ENCODE results near the gene TECPR2. TPM values are rescaled to one million over a fixed set of nuclear protein-coding genes. Genes with fewer than 3 reads are reported as not detected.
A peak's percentile ranks its signal among the peaks of the same experiment; 100 is the strongest.

Gene TECPR2
- total and polyA plus RNA-seq, 12 donors: 5.1 to 74.3 (median 12.9) TPM

DNA sequence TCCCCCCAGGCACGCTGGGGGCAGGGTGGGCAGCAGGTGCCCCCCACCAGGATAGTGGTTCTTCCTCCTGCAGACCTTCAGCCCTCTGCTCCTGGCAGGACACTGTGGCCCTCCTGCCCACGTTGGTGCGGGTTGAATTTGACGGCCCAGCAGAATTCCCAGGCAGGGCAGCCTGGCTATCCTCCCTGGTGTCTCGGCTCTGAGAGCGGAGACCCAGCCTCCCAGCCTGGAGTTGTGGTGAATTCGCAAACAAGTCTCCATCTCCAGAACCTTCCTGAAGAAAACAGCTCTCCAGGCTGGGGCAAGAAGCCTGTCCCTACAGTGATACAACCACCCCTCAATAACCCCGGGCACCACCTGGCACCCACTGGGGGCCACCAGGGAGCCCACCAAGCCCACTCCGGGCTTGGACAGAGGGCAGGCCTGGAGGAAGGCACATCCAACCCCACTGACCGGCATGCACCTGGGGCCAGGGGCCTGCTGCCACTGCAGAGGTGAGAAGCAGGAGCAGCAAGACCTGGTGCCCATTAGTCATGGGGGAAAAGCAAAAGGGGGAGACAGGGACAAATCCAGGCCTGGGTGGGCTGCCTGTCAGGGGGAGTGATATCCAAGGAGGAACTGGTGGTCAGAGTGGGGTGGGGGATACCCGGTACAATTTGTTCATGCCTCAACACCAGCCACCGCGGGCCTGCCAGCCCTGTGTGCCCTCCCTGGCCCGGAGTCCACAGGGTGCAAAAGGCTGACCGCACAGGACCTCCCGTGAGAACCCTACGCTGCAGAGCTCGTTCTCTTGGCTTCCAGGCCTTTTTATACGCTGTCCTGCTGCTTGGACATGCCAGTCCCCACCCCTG, 143.3 kb downstream of the TECPR2 start:
- Histone ChIP-seq H3K36me3 (replicated peaks in 1 of 2) (no peaks in the 10 kb centered on the region), H3K27me3 (no peaks in the 10 kb centered on the region), H3K27ac (no peak overlapping the region), H3K4me1 (replicated peaks in 1 of 2) (peaks cover 12 to 28% of the 10 kb centered on the region in 2 donors), H3K4me3 (no peak overlapping the region), H3K9me3 (replicated peaks in 1 of 3) (no peaks in the 10 kb centered on the region)
- WGBS, 4 donors: 91 to 92% (median 92%) methylated on average over 14 to 19 of the region's 19 CpGs
- no peak for DNase-seq
- no peak for TF ChIP-seq POLR2A (IDR thresholded peaks at IDR 0.05)
- TF ChIP-seq, protein P1, sequence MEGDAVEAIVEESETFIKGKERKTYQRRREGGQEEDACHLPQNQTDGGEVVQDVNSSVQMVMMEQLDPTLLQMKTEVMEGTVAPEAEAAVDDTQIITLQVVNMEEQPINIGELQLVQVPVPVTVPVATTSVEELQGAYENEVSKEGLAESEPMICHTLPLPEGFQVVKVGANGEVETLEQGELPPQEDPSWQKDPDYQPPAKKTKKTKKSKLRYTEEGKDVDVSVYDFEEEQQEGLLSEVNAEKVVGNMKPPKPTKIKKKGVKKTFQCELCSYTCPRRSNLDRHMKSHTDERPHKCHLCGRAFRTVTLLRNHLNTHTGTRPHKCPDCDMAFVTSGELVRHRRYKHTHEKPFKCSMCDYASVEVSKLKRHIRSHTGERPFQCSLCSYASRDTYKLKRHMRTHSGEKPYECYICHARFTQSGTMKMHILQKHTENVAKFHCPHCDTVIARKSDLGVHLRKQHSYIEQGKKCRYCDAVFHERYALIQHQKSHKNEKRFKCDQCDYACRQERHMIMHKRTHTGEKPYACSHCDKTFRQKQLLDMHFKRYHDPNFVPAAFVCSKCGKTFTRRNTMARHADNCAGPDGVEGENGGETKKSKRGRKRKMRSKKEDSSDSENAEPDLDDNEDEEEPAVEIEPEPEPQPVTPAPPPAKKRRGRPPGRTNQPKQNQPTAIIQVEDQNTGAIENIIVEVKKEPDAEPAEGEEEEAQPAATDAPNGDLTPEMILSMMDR (IDR thresholded peaks at IDR 0.05): no peak
- intact Hi-C loops (cut with DNase I): no loop called here

DNA sequence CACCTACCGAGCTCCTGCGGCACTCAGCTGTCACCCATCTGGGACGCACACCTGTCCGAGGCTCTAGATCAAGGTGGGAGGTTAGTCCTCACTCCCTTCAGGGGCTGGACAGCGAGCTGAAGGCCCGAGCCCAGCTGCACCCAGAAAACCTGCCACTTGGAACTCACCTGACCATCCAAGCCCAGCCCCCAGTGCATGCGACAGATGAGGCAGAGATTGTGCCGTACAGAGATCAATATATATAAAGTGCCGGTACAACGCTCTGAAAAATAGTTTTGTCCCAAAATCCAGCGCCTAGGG, 143.8 kb downstream of the TECPR2 start:
- H3K9me3 ChIP-seq (replicated peaks in 1 of 3): no peaks in the 10 kb centered on the region
- no peak for DNase-seq
- WGBS, 4 donors: 96 to 98% (median 96%) methylated on average over 6 to 11 of the region's 11 CpGs
- H3K36me3 ChIP-seq (replicated peaks in 1 of 2): no peaks in the 10 kb centered on the region
- TF ChIP-seq POLR2A (IDR thresholded peaks at IDR 0.05): no peak
- TF ChIP-seq, protein P1 (IDR thresholded peaks at IDR 0.05): no peak
- intact Hi-C loops (cut with DNase I): no loop called here
- no peaks in the 10 kb centered on the region for H3K27me3 ChIP-seq
- H3K4me3 ChIP-seq: no peak overlapping the region
- peaks cover 12 to 28% of the 10 kb centered on the region in 2 donors for H3K4me1 ChIP-seq (replicated peaks in 1 of 2)
- no peak overlapping the region for H3K27ac ChIP-seq

GRCh38 chr14:102507081-102507856, 144.5 kb downstream of the TECPR2 start:
- no peak for TF ChIP-seq POLR2A (IDR thresholded peaks at IDR 0.05)
- TF ChIP-seq, protein P1 (IDR thresholded peaks at IDR 0.05): no peak
- no peaks in the 10 kb centered on the region for H3K9me3 ChIP-seq (replicated peaks in 1 of 3)
- H3K27ac ChIP-seq: no peak overlapping the region
- H3K27me3 ChIP-seq: no peaks in the 10 kb centered on the region
- 86 to 92% (median 88%) methylated on average over 56 to 115 of the region's 115 CpGs for WGBS, 4 donors
- DNase-seq: no peak
- H3K4me1 ChIP-seq (replicated peaks in 1 of 2): peaks cover 12 to 28% of the 10 kb centered on the region in 2 donors
- no peaks in the 10 kb centered on the region for H3K36me3 ChIP-seq (replicated peaks in 1 of 2)
- intact Hi-C loops (cut with DNase I): no loop called here
- no peak overlapping the region for H3K4me3 ChIP-seq

- H3K27ac ChIP-seq: peak overlapping the region in 1 of 5 donors; percentile 91
- intact Hi-C loops (cut with DNase I): no loop called here
- H3K9me3 ChIP-seq (replicated peaks in 1 of 3): no peaks in the 10 kb centered on the region
- no peaks in the 10 kb centered on the region for H3K27me3 ChIP-seq
- DNase-seq: no peak
- no peaks in the 10 kb centered on the region for H3K36me3 ChIP-seq (replicated peaks in 1 of 2)
- peaks cover 12 to 28% of the 10 kb centered on the region in 2 donors for H3K4me1 ChIP-seq (replicated peaks in 1 of 2)
- TF ChIP-seq, protein P1 (IDR thresholded peaks at IDR 0.05): no peak
- TF ChIP-seq POLR2A (IDR thresholded peaks at IDR 0.05): no peak
- no peak overlapping the region for H3K4me3 ChIP-seq
- WGBS, 4 donors: 89 to 96% (median 93%) methylated on average over 11 to 21 of the region's 21 CpGs
These were observed 145.1 kb downstream of the TECPR2 start for GRCh38 chr14:102507857-102508312.

Measured in adrenal gland (tissue), 12 donors.